Measurements from ENCODE around the gene CLASP1. TPM values are rescaled to one million over a fixed set of nuclear protein-coding genes. Genes with fewer than 3 reads are reported as not detected.

CLASP1 gene
- total RNA-seq, 1 donor from 2014 or later: 110 TPM

- Histone ChIP-seq H3F3A (ENCODE audit: low read depth) (no peaks in the 10 kb centered on the region), H3K36me3 (no peaks in the 10 kb centered on the region), H3K27ac (no peak overlapping the region), H3K4me2 (no peak overlapping the region), H3K4me1 (peaks cover 9% of the 10 kb centered on the region), H2AFZ (replicated peaks) (no peak overlapping the region), H3K79me2 (ENCODE audit: low read depth) (no peaks in the 10 kb centered on the region), H3K27me3 (no peaks in the 10 kb centered on the region), H4K20me1 (ENCODE audit: low read depth) (peaks cover 4% of the 10 kb centered on the region), H3K9ac (no peak overlapping the region), H3K9me3 (ENCODE audit: low read depth) (no peaks in the 10 kb centered on the region), H3K4me3 (no peak overlapping the region)
- TF ChIP-seq CTCF (IDR thresholded peaks at IDR 0.05) (peak; percentile 35), EZH2 (IDR thresholded peaks at IDR 0.05) (no peak), EZH2phosphoT487 (IDR thresholded peaks at IDR 0.05) (no peak)
- no peaks in the 10 kb centered on the region for H3K27me3 Mint-ChIP-seq (ENCODE audit: insufficient read depth, low read depth)
- peak; percentile 45 for DNase-seq (ENCODE audit: low spot score)
- H3K36me3 Mint-ChIP-seq: peaks cover 30% of the 10 kb centered on the region
- peaks cover 15% of the 10 kb centered on the region for H3K4me1 Mint-ChIP-seq
- H3K9me3 Mint-ChIP-seq: no peaks in the 10 kb centered on the region
- no peak overlapping the region for H3K27ac Mint-ChIP-seq
- no peak overlapping the region for H3K4me3 Mint-ChIP-seq
These were observed 311.0 kb downstream of the CLASP1 start for GRCh38 chr2:121338281-121338680.

- Histone ChIP-seq H3K27ac (peak overlapping the region; percentile 46), H3K4me3 (no peak overlapping the region), H3K79me2 (ENCODE audit: low read depth) (no peaks in the 10 kb centered on the region), H4K20me1 (ENCODE audit: low read depth) (peaks cover 4% of the 10 kb centered on the region), H2AFZ (replicated peaks) (no peak overlapping the region), H3F3A (ENCODE audit: low read depth) (no peaks in the 10 kb centered on the region), H3K9ac (no peak overlapping the region), H3K4me2 (no peak overlapping the region), H3K9me3 (ENCODE audit: low read depth) (no peaks in the 10 kb centered on the region), H3K27me3 (no peaks in the 10 kb centered on the region), H3K36me3 (no peaks in the 10 kb centered on the region), H3K4me1 (peaks cover 9% of the 10 kb centered on the region)
- Mint-ChIP-seq H3K27ac (no peak overlapping the region), H3K36me3 (peaks cover 23% of the 10 kb centered on the region), H3K4me3 (no peak overlapping the region), H3K9me3 (no peaks in the 10 kb centered on the region), H3K4me1 (peaks cover 15% of the 10 kb centered on the region), H3K27me3 (ENCODE audit: insufficient read depth, low read depth) (peaks cover 4% of the 10 kb centered on the region)
- DNase-seq (ENCODE audit: low spot score): no peak
- no peak for TF ChIP-seq CTCF (IDR thresholded peaks at IDR 0.05)
These were observed 312.6 kb downstream of the CLASP1 start for GRCh38 chr2:121336528-121337294.

DNA sequence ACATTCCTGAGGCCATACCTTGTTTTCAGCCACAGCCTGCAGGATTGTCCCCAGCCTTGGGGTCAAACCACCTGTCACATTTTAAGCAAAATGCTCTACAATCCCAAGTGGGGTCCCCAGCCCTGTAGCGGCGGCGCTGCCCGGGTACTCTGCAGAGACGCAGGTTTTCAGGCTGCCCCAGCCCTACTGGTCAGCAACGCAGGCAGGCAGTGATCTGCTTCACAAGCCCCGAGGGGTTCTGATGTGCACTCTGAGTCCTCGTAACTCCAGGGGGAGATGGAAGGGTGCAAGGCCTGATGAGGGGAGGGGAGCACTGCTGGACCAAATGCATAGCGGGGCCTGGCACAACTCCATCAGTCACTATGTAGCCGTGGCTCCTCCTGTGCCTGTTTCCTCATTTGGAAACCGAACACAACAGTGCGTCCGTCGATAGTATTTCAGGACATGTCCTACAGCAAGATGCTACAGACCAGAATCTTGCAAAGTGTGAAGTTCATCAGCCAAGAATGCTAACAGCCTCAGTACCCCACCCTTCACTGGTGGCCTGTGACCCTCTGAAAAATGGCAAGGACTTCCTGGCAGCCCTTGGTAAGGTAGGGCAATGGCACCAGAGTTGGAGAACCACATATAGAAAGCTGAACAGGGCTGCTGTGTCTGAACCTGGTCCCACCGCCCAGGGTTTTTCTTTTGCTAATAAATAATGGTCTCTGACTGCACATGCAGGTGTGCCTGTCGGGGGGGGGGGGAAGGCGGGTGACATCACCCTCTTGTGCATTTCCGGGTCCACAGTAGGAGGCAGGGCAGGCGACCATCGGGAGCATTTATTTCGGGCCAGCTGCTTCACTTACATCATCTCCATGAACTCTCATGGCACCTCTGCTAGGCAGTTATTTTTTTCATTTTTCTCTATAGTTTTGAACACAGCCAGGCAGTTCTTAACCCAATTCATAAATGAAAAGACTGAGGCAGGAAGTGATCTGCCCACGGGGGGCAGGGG lies 313.7 kb downstream of the CLASP1 start:
- no peak for TF ChIP-seq EZH2 (IDR thresholded peaks at IDR 0.05)
- TF ChIP-seq EZH2phosphoT487 (IDR thresholded peaks at IDR 0.05): no peak
- no peak for TF ChIP-seq CTCF (IDR thresholded peaks at IDR 0.05)
- no peak overlapping the region for H3K27ac ChIP-seq
- H4K20me1 ChIP-seq (ENCODE audit: low read depth): no peaks in the 10 kb centered on the region
- Mint-ChIP-seq H3K9me3 (no peaks in the 10 kb centered on the region), H3K4me3 (no peak overlapping the region), H3K27me3 (ENCODE audit: insufficient read depth, low read depth) (peaks cover 5% of the 10 kb centered on the region), H3K27ac (peak overlapping the region; percentile 82), H3K4me1 (peaks cover 15% of the 10 kb centered on the region), H3K36me3 (peaks cover 16% of the 10 kb centered on the region)
- no peak overlapping the region for H3K4me3 ChIP-seq
- no peaks in the 10 kb centered on the region for H3F3A ChIP-seq (ENCODE audit: low read depth)
- H3K9me3 ChIP-seq (ENCODE audit: low read depth): no peaks in the 10 kb centered on the region
- H3K9ac ChIP-seq: no peak overlapping the region
- no peak overlapping the region for H2AFZ ChIP-seq (replicated peaks)
- no peaks in the 10 kb centered on the region for H3K27me3 ChIP-seq
- no peak overlapping the region for H3K4me2 ChIP-seq
- H3K4me1 ChIP-seq: peaks cover 9% of the 10 kb centered on the region
- no peaks in the 10 kb centered on the region for H3K79me2 ChIP-seq (ENCODE audit: low read depth)
- DNase-seq (ENCODE audit: low spot score): no peak
- no peaks in the 10 kb centered on the region for H3K36me3 ChIP-seq
